Measurements from ENCODE around the gene TADA1. TPM values are rescaled to one million over a fixed set of nuclear protein-coding genes. Genes with fewer than 3 reads are reported as not detected.

The TADA1 gene
- total RNA-seq, 1 experiment from 2014 or later = 16.6 TPM

GRCh38 chr1:166859597-166859996 lies 16.5 kb downstream of the TADA1 start:
- POLR2A ChIA-PET = interaction anchor here (1.0 kb wide), 1 partner anchor 17 kb away, joined by 4 read pairs; the partner anchor contains the start of gene TADA1
- DNase-seq (ENCODE audit: low spot score) (no peak), ATAC-seq (peak; percentile 32; the same call in 1 of the 2 replicates)
- Mint-ChIP-seq H3K4me1 (peaks cover 30% of the 10 kb centered on the region), H3K36me3 (peaks cover 64% of the 10 kb centered on the region), H3K4me3 (no peak overlapping the region), H3K27me3 (ENCODE audit: low read depth) (no peaks in the 10 kb centered on the region), H3K9me3 (no peaks in the 10 kb centered on the region), H3K27ac (peak overlapping the region; percentile 54; the same call in 1 of the 2 replicates)
- TF ChIP-seq ELF4 (CRISPR knock-in tag; IDR thresholded peaks at IDR 0.05; ENCODE audit: low read depth) (no peak), IRF2 (CRISPR knock-in tag; IDR thresholded peaks at IDR 0.05; ENCODE audit: borderline replicate concordance, low read depth) (no peak), RORB (CRISPR knock-in tag; IDR thresholded peaks at IDR 0.05) (no peak), USF1 (CRISPR knock-in tag; IDR thresholded peaks at IDR 0.05) (no peak), CBFB (CRISPR knock-in tag; IDR thresholded peaks at IDR 0.05; ENCODE audit: low read depth) (no peak), ZNF423 (CRISPR knock-in tag; IDR thresholded peaks at IDR 0.05) (peak; percentile 80)
- TF ChIP-seq, protein P1, sequence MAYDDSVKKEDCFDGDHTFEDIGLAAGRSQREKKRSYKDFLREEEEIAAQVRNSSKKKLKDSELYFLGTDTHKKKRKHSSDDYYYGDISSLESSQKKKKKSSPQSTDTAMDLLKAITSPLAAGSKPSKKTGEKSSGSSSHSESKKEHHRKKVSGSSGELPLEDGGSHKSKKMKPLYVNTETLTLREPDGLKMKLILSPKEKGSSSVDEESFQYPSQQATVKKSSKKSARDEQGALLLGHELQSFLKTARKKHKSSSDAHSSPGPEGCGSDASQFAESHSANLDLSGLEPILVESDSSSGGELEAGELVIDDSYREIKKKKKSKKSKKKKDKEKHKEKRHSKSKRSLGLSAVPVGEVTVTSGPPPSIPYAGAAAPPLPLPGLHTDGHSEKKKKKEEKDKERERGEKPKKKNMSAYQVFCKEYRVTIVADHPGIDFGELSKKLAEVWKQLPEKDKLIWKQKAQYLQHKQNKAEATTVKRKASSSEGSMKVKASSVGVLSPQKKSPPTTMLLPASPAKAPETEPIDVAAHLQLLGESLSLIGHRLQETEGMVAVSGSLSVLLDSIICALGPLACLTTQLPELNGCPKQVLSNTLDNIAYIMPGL (CRISPR knock-in tag; IDR thresholded peaks at IDR 0.05) = no peak
- CTCF ChIA-PET = interaction anchor here (0.9 to 1.1 kb wide), 3 partner anchors 17 to 198 kb away, joined by 3 to 6 read pairs (median 4); partner anchors contain the start of gene TADA1

DNA sequence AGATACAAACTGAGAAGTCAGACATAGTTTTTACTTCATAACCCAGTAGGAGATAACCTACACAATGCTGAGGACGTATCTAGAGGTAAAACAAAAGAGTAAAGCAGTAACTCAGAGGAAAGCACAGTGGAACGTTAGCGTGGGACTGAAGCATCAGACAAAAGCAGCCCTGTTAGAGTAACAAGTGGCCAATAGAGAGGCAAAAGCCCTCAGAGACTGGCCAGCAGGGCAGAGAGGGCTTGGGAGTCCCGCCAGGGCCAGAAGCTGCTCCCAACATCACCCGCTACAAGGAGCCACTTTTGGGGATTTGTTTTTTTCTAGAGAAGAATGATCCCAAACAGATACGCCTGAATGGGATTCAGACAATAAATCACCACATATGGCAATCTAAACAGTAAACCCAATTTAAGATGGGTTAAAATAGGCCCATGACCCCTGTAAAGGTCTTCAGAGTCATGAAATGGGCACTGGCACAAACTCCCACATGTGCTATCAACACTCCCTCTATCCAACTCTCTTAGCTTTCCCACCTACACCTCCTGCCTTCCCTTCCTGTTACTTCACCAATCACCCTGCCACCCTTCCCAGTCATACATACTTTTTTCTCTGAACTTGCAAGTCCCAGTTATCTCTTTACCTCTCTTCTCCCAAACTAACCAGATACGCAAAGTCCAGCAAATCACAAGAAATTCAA lies 17.2 kb downstream of the TADA1 start:
- TF ChIP-seq OVOL2 (CRISPR knock-in tag; IDR thresholded peaks at IDR 0.05; ENCODE audit: borderline replicate concordance) (no peak), ZMAT4 (CRISPR knock-in tag; IDR thresholded peaks at IDR 0.05) (no peak)
- POLR2A ChIA-PET = interaction anchor here (1.0 kb wide), 1 partner anchor 17 kb away, joined by 4 read pairs; the partner anchor contains the start of gene TADA1
- peaks cover 30% of the 10 kb centered on the region for H3K4me1 Mint-ChIP-seq
- H3K27me3 Mint-ChIP-seq (ENCODE audit: low read depth) = no peaks in the 10 kb centered on the region
- H3K4me3 Mint-ChIP-seq = no peak overlapping the region
- H3K36me3 Mint-ChIP-seq = peaks cover 63% of the 10 kb centered on the region
- no peak for DNase-seq (ENCODE audit: low spot score)
- ATAC-seq = no peak
- peak overlapping the region; percentile 54; the same call in 1 of the 2 replicates for H3K27ac Mint-ChIP-seq
- CTCF ChIA-PET = interaction anchor here (0.9 to 1.1 kb wide), 2 partner anchors 17 to 51 kb away, joined by 3 to 4 read pairs; partner anchors contain the start of gene TADA1
- no peaks in the 10 kb centered on the region for H3K9me3 Mint-ChIP-seq

- ATAC-seq = no peak
- ChIA-PET POLR2A (no interaction called here), CTCF (no interaction called here)
- TF ChIP-seq ZNF423 (CRISPR knock-in tag; IDR thresholded peaks at IDR 0.05) (no peak), JUN (CRISPR knock-in tag; IDR thresholded peaks at IDR 0.05) (no peak), FOXJ3 (CRISPR knock-in tag; IDR thresholded peaks at IDR 0.05; ENCODE audit: borderline replicate concordance) (no peak), ESRRA (CRISPR knock-in tag; IDR thresholded peaks at IDR 0.05; ENCODE audit: borderline replicate concordance) (no peak), SP1 (CRISPR knock-in tag; conservative IDR thresholded peaks at IDR 0.05) (no peak), ATF3 (CRISPR knock-in tag; conservative IDR thresholded peaks at IDR 0.05) (no peak)
- H3K4me3 Mint-ChIP-seq = no peak overlapping the region
- H3K9me3 Mint-ChIP-seq = no peaks in the 10 kb centered on the region
- H3K27me3 Mint-ChIP-seq (ENCODE audit: low read depth) = no peaks in the 10 kb centered on the region
- DNase-seq (ENCODE audit: low spot score) = no peak
- peak overlapping the region; percentile 44; the same call in 1 of the 2 replicates for H3K27ac Mint-ChIP-seq
- H3K4me1 Mint-ChIP-seq = peaks cover 30% of the 10 kb centered on the region
- peaks cover 63% of the 10 kb centered on the region for H3K36me3 Mint-ChIP-seq
Observed at GRCh38 chr1:166857995-166858394, 18.1 kb downstream of the TADA1 start.

DNA sequence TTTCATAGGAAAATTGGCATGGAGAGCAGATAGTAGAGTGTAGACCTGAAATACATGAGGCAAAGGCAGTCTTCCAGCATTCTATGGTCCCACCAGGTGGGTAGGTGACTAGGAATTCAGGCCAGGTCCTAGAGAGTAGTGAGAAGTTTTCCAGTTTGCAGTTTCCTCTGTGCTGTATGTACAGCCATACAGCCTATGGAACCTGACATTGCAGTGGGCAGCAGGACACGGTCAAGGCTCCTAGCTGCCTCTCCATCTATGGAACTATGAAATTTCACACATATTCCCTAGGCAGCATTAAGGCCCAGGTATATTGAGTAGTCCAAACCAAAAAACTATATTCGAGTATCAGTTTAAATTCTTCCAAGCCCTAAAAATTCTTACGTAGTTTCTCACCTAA lies 20.5 kb downstream of the TADA1 start:
- ATAC-seq = peak; percentile 11; the same call in 1 of the 2 replicates
- no peaks in the 10 kb centered on the region for H3K9me3 Mint-ChIP-seq
- no peak for DNase-seq (ENCODE audit: low spot score)
- H3K36me3 Mint-ChIP-seq = peaks cover 67% of the 10 kb centered on the region
- no peak overlapping the region for H3K4me3 Mint-ChIP-seq
- ChIA-PET POLR2A (interaction anchor here (0.6 to 0.7 kb wide), 2 partner anchors 202 to 311 kb away, joined by 3 to 4 read pairs; no protein-coding TSS in a partner anchor), CTCF (no interaction called here)
- H3K4me1 Mint-ChIP-seq = peaks cover 14% of the 10 kb centered on the region
- TF ChIP-seq PRRX2 (CRISPR knock-in tag; IDR thresholded peaks at IDR 0.05) (0 out of 2 replicates have a peak, but pooled peaks have one; percentile 71), ZNF671 (CRISPR knock-in tag; IDR thresholded peaks at IDR 0.05) (0 out of 2 replicates have a peak, but pooled peaks have one; percentile 25), CREM (CRISPR knock-in tag; IDR thresholded peaks at IDR 0.05) (no peak)
- TF ChIP-seq, protein P2, sequence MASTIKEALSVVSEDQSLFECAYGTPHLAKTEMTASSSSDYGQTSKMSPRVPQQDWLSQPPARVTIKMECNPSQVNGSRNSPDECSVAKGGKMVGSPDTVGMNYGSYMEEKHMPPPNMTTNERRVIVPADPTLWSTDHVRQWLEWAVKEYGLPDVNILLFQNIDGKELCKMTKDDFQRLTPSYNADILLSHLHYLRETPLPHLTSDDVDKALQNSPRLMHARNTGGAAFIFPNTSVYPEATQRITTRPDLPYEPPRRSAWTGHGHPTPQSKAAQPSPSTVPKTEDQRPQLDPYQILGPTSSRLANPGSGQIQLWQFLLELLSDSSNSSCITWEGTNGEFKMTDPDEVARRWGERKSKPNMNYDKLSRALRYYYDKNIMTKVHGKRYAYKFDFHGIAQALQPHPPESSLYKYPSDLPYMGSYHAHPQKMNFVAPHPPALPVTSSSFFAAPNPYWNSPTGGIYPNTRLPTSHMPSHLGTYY (CRISPR knock-in tag; IDR thresholded peaks at IDR 0.05) = 0 out of 2 replicates have a peak, but pooled peaks have one; percentile 54
- peak overlapping the region; percentile 7; the same call in 1 of the 2 replicates for H3K27ac Mint-ChIP-seq
- no peaks in the 10 kb centered on the region for H3K27me3 Mint-ChIP-seq (ENCODE audit: low read depth)
